Measurements from ENCODE around the gene PSME3IP1.
A peak's percentile ranks its signal among the peaks of the same experiment; 100 is the strongest.
"Not testable (repeated sequence)": the region's sequence is repeated elsewhere in the genome, so short reads cannot be mapped to it uniquely, and the experiment has no call there.

Gene PSME3IP1, protein sequence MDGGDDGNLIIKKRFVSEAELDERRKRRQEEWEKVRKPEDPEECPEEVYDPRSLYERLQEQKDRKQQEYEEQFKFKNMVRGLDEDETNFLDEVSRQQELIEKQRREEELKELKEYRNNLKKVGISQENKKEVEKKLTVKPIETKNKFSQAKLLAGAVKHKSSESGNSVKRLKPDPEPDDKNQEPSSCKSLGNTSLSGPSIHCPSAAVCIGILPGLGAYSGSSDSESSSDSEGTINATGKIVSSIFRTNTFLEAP

DNA sequence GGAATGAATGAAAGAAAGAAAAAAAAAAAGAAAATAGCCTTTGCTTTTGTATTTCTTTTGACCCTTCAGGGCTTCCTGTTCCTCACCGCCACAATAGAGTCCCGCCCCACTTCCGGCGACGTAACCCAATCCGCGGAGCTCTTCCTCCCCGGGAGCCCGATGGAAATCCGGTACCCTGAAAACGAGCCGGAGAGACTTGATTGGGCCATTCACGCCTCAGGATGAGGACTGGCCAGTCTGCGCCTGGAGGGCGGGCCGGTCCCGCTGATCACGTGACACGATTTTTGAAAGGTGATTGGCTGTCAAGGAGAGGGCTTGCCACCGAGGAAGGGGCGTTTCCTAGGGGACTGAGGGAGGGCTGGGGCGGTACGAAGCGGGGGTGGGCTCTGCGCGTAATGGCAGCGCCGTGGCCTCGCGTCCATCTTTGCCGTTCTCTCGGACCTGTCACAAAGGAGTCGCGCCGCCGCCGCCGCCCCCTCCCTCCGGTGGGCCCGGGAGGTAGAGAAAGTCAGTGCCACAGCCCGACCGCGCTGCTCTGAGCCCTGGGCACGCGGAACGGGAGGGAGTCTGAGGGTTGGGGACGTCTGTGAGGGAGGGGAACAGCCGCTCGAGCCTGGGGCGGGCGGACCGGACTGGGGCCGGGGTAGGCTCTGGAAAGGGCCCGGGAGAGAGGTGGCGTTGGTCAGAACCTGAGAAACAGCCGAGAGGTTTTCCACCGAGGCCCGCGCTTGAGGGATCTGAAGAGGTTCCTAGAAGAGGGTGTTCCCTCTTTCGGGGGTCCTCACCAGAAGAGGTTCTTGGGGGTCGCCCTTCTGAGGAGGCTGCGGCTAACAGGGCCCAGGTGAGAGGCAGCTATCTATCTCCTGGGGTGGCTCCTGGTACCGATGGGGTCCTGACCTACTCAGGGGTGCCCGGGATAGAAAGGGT is at the start of gene PSME3IP1, which contains the start of gene RSPRY1:
Gene PSME3IP1 (minus strand): TSS at position 95 of the 927 bp plus-strand sequence. CDS start 12,185 bp downstream, outside the sequence.
Gene RSPRY1 (plus strand): TSS at position 385 of the 927 bp plus-strand sequence. CDS start 18,330 bp downstream, outside the sequence.
- peak; percentile 99 for DNase-seq

DNA sequence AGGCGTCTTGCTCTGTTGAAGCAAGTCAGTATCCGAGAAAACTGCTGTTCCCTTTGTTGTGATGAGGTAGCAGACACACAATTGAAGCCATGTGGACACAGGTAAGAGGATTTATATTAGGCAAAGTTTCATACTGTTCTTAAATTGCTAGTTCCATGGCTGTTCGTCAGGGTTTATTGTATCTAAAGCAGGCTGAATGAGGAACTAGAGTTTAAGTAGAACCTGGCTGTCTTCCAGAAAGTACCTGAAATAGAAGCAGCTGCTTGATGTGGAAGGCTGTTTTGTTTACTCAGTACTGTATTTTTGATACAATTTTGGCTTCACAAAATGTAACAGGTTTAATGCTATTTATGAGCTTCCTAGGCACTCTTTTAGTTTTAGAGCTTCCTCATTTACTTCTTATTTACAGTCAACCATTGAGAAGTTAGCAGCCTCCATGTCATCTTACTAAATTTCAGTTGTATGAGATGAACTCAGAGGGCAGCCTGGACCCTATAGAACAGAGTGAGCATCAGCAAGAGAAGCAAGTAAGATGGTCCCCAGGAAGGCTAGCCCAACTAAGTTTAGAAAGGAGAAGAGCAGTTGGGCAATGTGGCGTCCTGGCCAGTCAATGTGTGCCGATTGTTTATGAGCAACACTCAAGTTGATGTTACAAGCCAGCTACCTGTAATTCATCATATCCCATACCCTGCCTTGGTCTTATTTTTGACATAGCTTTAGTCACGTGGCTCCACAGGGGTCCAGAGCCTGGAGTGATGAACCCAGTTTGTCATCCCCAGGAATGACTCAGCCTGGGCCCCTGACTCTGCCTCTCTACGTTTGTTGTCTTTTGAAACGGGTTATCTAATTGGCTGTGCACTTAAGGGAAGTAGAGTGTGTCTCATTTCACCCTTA is 49.5 kb upstream of the PSME3IP1 start:
- peak; percentile 56 for DNase-seq

DNA sequence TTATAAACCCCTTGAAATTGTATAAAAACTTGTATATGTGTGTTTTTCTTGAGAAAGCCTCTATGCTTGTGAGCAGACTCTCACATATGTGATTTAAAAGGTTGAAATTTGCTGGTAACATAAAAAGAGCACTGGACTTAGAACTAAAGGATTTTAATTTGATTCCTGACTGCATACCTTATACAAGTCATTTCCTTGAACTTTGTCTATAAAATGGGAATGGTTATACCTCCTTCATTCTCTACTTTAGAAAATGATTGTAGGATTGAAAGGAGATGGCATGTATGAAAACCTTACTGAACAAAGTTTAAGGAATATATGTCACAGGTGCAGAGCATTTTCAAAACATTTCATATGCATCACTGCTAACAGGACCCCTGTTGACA is 48.9 kb upstream of the PSME3IP1 start:
- DNase-seq = no peak

DNA sequence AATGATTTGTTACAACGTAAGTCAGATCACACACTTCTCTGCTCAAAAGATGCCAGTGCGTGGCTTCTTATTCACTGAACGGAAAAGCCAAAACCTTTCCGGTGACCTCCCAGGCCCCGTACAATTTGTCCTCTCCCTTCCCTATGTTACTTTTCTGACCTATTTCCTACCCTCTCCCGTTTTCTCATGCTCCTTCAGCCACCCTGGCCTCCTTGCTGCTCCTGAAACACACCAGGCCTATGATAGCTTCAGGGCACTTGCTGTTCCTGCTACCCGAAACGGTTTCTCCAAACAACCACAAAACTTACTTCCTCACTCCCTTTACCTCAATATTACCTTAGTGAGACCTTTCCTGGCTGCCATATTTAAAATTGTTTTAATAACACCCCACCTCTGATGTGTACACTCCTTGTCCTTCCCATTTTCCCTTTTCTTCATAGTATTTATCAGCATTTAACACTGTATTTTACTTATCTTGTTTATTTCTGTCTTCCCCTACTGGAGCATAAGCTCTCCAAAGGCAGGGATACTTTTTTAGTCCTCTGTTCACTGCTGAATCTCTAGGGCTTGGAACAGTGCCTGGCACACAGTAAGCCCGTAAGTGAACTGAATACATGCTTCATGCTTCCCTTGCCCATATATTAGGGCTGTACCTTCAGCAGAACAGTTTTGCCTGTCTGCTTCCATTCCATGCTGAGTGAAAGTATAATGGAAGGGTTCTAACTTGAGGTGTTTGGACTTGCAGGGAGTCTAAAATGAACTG is 48.3 kb upstream of the PSME3IP1 start:
- DNase-seq = no peak

DNA sequence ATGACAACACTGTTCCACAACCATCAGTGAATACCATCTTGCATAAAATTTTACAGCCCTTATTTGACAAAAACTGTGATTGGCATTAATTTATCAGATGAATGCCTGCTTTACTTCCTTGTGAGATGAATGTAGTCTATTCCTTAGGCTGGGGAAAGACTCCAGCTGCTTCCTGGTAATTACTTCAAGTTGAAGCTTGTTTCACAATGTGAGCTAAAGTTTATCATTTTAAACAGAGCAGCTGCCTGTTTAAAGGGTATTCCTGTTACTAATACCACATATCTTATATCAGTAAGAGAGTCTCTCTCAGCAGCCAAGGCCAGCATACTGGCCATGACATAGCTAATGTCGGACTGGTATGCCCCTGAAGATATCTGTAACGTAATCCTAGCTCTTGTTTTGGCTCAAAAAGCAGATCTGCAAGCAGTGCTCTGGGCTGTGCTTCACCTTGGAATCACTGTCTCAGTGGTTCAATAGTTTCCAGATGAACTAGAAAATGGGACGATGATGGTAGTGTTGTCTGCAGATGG is 46.0 kb upstream of the PSME3IP1 start:
- no peak for DNase-seq

DNA sequence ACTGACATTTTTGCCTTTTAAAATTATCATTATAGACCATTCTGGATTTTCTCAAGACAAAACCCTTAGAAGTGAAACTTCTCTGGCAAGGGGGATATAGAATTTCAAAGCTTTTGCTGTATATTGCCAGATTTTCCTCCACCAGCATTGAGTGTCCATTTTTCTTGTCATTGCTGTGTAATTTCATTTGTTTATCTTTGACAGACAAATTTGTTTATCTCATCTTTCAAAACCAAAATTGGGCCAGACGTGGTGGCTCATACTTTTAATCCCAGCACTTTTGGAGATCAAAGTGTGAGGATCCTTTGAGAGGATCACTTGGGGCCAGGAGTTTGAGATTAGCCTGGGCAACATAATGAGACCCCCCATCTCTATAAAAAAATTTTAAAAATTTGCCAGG is 43.2 kb upstream of the PSME3IP1 start:
- DNase-seq = no peak

DNA sequence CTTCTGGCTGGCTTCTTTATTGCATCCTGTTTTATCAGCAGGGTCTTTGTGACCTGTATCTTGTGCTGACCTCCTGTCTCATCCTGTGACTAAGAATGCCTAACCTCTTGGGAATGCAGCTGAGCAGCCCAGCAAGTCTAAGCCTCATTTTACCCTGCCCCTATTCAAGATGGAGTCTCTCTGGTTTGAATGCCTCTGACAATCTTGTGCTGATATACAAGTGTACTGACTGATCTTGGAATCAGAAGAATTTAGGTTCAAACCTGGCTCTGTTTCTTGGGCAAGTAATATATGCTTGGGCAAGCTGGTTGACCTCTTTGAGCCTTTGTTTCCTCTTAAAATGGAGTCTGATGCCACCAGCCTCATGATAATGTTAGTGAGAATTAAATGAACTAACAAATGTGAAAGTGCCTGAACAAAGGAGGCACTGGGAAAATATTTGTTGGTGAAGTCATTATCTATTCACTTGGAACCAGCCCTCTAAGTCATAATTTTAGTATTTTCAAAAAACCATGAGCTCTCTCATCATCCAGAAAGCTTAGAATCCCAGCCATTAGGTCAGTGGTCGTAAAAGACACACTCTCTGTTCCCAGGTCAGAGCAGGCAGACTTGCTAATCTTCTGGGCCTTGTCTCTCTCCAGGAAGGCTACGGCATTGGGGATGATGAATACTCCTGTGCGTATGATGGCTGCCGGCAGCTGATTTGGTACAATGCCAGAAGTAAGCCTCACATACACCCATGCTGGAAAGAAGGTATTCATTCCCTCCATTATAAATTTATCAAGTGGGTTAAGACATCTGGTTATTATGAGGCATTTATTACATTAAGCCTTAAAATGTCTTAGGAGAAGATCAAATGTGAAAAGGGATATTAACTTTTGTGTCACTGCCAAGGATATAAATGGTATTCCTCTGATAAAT is 41.1 kb upstream of the PSME3IP1 start:
- no peak for DNase-seq

DNA sequence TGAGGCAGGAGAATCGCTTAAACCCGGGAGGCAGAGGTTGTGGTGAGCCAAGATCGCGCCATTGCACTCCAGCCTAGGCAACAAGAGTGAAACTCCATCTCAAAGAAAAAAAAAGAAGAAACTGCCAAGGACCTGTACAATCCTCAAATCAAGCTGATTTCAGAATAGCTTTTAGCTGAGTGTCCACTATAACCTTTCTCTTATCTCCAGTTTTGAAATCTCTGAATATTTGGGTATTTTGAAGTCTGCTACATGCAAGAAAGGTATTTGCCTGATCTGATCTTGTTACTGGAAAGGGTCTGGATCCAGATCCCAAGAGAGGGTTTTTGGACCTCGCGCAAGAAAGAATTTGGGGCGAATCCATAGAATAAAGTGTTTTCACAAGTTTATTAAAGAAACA is 40.1 kb upstream of the PSME3IP1 start:
- no peak for DNase-seq

DNA sequence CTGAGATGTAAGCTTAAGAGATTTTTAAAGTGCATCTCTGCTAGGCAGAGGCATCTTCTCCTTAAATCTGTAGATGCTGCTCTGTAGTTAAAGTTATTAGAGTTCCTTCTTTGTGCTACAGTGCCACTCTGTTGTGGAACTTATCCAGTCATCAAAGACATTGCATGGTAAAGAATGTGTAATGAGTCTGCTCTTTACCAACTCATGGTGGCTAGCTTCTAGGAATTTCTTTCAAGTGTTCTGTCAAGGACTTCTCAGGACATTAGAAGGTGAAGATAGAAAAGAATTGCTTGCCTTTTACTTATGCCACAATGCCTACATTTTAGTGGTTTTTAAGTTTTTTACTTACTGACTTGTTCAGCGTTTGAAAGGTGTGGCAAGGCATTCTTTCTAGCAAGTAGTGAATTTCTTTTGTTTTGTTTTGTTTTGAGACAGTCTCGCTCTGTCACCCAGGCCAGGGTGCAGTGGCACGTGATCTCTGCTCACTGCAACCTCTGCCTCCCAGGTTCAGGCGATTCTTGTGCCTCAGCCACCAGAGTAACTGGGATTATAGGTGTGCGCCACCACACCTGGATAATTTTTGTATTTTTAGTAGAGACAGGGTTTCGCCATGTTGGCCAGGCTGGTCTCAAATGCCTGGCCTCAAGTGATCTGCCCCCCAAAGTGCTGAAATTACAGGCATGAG is 39.0 kb upstream of the PSME3IP1 start:
- no peak for DNase-seq

DNA sequence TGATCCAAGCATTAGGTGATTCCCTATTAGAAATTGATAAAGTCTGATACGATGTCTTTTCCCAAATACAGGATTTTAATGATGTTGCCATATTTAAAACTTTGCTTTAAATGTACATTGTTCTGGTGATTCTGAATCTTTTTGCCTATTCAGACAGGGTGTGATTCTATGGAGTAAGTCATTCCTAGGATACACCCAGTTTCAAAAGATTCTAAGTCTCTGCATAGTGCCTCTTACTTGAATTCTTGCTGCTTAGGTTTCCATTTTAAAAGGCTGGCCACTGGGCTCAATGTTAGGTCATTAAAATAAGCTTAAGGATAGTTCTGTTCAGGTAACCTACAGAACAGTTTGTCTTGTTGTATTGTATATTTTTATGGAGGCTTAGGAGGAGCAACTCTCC is 37.2 kb upstream of the PSME3IP1 start:
- no peak for DNase-seq

DNA sequence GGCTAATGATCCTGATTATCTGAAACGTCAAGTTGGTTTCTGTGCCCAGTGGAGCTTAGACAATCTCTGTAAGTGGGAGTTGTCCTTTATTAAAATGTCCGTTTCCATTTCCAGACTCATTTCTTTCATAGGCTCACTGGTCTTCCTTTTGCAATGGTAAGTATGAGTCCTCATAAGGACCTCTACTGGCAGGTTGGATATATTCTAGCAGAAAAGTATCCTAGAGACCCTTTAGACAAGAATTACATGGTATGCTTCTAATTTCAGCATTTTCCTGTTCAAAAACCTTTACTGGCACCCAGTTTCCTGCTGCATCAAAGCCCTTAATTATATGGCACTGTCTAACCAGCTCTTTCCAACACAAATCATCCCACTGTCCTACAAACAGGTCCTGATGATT is 31.1 kb upstream of the PSME3IP1 start:
- DNase-seq = no peak

DNA sequence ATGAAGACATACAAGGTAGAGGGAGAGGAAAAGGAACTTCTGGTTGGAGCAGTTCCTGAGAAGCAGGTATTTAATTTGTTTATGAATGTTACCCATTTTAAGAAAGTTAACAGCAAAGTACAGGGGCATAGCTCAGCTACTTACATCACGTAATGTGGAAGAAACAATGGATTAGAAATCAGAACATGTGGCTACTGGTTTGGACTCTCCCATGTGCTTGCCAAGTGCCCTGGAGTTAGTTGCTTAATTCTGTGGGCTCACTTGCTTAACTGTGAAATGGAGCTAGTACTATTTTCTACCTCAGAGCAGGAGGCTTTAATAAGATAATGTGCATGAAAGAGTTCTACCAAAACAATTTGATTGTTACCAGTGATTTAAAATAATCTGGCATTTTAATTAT is 27.6 kb upstream of the PSME3IP1 start:
- no peak for DNase-seq

DNA sequence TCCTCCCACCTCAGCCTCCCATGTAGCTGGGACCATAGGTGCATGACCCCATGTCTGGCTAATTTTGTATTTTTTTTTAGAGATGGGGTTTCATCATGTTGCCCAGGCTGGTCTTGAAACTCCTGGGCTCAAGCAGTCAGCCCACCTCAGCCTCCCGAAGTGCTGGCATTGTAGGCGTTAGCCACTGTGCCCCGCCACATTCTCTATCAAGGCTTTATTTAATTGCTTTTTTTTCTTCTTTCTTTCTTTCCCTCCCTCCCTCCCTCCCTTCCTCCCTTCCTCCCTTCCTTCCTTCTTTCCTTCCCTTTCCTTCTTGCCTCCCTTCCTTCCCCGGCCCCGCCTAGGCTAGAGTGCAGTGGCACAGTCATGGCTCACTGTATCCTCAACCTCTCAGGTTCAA is 23.9 kb upstream of the PSME3IP1 start:
- DNase-seq = no peak

DNA sequence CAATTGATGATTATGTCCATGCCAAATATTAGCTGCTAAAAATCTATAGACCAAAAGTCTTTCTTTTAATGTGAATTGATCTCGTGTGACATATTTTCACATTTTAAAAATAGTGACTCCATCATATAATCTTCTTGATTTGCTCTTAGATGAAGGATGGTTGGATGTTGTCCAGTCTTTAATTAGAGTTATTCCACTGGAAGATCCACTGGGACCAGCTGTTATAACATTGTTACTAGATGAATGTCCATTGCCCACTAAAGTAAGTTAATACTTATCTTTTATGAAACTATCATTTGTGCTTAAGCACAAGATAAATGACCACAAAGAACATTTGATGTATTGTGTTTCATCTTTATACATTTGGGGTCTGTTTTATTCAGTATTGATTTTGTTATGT is 23.1 kb upstream of the PSME3IP1 start:
- no peak for DNase-seq

DNA sequence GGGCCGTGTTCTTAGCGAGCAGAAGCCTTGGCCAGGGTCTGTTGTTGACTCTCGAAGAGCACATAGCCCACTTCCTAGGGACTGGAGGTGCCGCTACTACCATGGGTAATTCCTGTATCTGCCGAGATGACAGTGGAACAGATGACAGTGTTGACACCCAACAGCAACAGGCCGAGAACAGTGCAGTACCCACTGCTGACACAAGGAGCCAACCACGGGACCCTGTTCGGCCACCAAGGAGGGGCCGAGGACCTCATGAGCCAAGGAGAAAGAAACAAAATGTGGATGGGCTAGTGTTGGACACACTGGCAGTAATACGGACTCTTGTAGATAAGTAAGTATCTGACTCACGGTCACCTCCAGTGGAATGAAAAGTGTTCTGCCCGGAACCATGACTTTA is 18.8 kb upstream of the PSME3IP1 start:
- DNase-seq = no peak

DNA sequence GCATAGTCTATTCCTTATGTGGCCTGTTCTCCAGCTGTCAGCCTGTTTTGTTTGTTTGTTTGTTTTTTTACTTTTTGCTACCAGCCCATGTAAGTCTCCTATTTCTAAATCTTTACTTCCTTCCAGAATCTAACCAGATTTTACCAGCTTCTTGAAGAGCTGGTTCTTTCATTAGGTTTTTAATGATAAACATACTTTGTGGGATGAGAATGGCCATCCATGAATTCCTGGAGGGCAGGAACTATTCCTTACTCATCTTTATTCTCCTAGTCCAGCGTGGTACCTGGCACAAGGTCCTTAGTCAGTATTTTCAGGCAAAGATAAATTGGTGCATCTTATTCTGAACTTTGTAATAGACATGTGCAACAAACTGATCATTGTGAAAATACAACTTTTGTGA is 17.6 kb upstream of the PSME3IP1 start:
- DNase-seq = no peak

DNA sequence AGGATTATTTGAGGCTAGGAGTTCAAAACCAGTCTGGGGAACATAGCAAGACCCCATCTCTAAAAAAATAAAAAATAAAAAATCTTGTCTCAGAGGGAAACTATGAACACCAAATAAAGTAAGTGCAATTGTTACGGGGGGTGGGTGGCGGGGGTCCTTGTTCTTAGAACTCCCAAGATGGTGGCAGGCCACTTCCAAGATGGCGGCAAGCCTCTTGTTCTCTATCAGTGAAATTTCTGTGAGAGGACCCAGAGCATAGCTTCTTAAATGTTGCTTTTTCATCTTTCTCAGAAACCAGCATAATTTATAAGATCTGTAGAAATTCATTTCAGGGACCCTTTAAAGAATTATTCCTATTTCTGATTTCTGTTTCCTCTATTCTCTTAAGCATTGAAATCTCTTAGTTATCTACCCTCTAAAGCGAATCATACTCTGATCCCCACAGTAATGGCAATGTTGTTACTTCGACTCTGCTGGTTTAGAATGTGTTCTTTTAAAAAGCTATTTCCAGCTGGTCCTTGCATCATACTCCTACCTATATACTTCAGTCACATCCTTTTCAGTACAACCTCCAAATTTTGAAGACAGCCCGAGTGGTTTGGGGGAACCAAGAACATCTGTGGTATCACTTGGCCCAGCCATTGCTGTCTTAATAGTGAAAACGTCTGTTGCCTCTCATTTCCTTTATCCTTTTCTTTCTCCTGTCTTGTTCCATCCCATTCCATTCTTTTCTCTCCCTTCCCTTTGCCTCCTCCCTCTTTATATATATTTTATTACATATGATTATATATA is 16.5 kb upstream of the PSME3IP1 start:
- DNase-seq = no peak

DNA sequence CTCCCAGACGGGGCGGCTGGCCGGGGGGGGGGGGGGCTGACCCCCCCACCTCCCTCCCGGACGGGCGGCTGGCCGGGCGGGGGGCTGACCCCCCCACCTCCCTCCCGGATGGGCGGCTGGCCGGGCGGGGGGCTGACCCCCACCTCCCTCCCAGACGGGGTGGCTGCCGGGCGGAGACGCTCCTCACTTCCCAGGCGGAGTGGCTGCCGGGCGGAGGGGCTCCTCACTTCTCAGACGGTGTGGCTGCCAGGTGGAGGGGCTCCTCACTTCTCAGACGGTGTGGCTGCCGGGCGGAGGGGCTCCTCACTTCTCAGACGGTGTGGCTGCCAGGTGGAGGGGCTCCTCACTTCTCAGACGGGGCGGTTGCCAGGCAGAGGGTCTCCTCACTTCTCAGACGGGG is 15.1 kb upstream of the PSME3IP1 start:
- not testable (repeated sequence) for DNase-seq

DNA sequence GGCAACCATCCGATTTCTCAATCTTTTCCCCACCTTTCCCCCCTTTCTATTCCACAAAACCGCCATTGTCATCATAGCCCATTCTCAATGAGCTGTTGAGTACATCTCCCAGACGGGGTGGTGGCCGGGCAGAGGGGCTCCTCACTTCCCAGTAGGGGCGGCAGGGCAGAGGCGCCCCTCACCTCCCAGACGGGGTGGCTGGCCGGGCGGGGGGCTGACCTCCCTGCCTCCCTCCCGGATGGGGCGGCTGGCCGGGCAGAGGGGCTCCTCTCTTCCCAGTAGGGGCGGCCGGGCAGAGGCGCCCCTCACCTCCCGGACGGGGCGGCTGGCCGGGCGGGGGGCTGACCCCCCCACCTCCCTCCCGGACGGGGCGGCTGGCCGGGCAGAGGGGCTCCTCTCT is 14.5 kb upstream of the PSME3IP1 start:
- not testable (repeated sequence) for DNase-seq
